Activated B cell treated with CpG ODN at 0.5 μM for 24 hours (primary cell): Measurements from ENCODE around the gene CNTD1. TPM values are rescaled to one million over a fixed set of nuclear protein-coding genes. Genes with fewer than 3 reads are reported as not detected.

Experiments
- ATAC-seq: fragments of 200-7000 bp; cut with Tn5 transposase; one replicate; pipeline ENCODE4 v1.10.0; 2021; ENCODE audit warnings: low read depth, mild to moderate bottlenecking, moderate library complexity
- CTCF ChIA-PET: fragments of 350-600 bp; sonication (Branson Sonifier 250); formaldehyde crosslinking; loops from one replicate; lab custom pipeline; 2021; ENCODE audit warnings: antibody characterized with exemption; lab: Charles Lee
- POLR2A ChIA-PET: fragments of 350-600 bp; sonication (Branson Sonifier 250); formaldehyde crosslinking; loops from one replicate; lab custom pipeline; 2021; ENCODE audit warnings: antibody characterized with exemption; lab: Charles Lee
- DNase-seq: peaks from one replicate; pipeline ENCODE4 v3.0.0; 2022
- H3K27ac Mint-ChIP-seq: one replicate; pipeline ENCODE4 v1.8.0; 2020; ENCODE audit warnings: mixed read lengths
- H3K27me3 Mint-ChIP-seq: one replicate; pipeline ENCODE4 v1.8.0; 2021; ENCODE audit warnings: mixed read lengths
- H3K36me3 Mint-ChIP-seq: one replicate; pipeline ENCODE4 v1.8.0; 2021; ENCODE audit warnings: low read depth, mixed read lengths
- H3K4me1 Mint-ChIP-seq: one replicate; pipeline ENCODE4 v1.8.0; 2021; ENCODE audit warnings: mixed read lengths
- H3K4me3 Mint-ChIP-seq: one replicate; pipeline ENCODE4 v1.8.0; 2020; ENCODE audit warnings: mild to moderate bottlenecking, mixed read lengths
- H3K9me3 Mint-ChIP-seq: one replicate; pipeline ENCODE4 v1.8.0; 2020; ENCODE audit warnings: mixed read lengths
- intact Hi-C: fragments of 100-400 bp; cut with micrococcal nuclease; formaldehyde crosslinking; loops from one replicate; pipeline ENCODE4 v1.15.1; 2024
- total RNA-seq: library from RNA; stranded (reverse); gene quantifications from 2 replicates; pipeline ENCODE4 v1.2.3, GENCODE V29; 2022
- TF ChIP-seq, protein P1 (sequence below): fragments of 200-600 bp; IDR thresholded peaks from one replicate; pipeline ENCODE4 v1.8.0; 2022; ENCODE audit warnings: antibody characterized with exemption, mild to moderate bottlenecking

Gene CNTD1
- total RNA-seq, 1 donor from 2014 or later = not detected

DNA sequence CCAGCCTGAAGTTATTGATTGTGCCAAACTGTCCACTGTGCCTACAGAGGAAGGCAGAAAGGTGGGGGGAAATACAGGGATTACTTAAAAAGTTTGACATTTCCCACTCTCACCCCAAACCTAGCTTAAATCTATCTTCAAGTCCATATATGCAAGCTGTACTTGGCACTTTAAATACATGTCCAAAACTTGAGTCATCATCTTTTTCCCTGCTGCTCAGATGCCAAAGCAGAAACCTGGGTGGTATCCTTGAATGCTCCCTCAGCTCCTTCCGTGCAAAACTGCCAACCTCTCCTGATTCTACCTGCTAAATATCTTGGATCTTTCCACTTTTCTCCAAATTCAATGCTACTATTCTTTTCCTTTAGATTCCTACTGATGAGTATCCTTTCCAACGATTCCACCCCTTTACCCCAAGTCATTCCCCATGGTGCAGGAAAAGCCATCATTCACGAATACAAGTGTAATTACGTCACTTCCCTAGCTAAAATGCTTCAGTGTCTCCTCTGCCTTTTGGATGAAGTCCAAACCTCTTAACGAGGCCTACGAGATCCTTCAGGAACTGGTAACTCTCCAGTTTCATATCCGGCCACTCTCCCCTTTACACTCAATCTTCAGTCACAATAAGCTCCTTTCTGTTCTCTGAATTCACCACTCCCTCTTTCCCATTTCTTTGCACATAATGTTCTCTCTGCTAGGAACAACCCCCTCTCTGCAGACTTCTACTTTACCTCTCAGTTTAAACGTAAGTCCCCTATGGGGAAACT lies 16.2 kb downstream of the CNTD1 start:
- Mint-ChIP-seq H3K27me3 (no peaks in the 10 kb centered on the region), H3K27ac (no peak overlapping the region), H3K36me3 (peaks cover 86% of the 10 kb centered on the region), H3K9me3 (no peaks in the 10 kb centered on the region), H3K4me1 (no peaks in the 10 kb centered on the region), H3K4me3 (no peak overlapping the region)
- intact Hi-C loops = no loop called here
- ChIA-PET POLR2A (interaction anchor here (0.6 to 2.9 kb wide), 3 partner anchors 9 to 282 kb away, joined by 3 to 11 read pairs (median 5); partner anchors contain the start of genes BECN1 and PSME3), CTCF (no interaction called here)
- no peak for DNase-seq
- no peak for ATAC-seq
- TF ChIP-seq, protein P1, sequence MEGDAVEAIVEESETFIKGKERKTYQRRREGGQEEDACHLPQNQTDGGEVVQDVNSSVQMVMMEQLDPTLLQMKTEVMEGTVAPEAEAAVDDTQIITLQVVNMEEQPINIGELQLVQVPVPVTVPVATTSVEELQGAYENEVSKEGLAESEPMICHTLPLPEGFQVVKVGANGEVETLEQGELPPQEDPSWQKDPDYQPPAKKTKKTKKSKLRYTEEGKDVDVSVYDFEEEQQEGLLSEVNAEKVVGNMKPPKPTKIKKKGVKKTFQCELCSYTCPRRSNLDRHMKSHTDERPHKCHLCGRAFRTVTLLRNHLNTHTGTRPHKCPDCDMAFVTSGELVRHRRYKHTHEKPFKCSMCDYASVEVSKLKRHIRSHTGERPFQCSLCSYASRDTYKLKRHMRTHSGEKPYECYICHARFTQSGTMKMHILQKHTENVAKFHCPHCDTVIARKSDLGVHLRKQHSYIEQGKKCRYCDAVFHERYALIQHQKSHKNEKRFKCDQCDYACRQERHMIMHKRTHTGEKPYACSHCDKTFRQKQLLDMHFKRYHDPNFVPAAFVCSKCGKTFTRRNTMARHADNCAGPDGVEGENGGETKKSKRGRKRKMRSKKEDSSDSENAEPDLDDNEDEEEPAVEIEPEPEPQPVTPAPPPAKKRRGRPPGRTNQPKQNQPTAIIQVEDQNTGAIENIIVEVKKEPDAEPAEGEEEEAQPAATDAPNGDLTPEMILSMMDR = no peak

DNA sequence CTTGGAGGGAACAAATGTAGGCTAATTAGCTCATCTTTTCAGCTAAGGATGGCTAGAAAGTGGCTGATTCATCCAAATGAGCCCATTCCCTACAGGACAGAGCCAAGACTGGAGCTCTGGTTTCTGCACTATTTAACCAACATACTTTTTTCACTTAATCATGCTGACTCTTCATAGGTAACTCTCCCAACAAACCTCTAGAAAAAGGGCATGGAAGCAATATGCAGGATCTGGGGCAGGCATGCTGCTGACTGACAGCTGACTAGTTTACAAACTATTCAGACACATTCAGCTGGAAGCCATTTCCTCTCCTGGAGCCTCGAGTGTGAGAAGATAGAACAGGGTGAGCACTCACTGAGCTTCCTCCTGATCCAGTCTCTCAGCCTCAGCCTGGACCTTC lies 19.2 kb downstream of the CNTD1 start:
- Mint-ChIP-seq H3K4me1 (peaks cover 7% of the 10 kb centered on the region), H3K27ac (no peak overlapping the region), H3K27me3 (no peaks in the 10 kb centered on the region), H3K36me3 (peaks cover 86% of the 10 kb centered on the region), H3K9me3 (no peaks in the 10 kb centered on the region), H3K4me3 (no peak overlapping the region)
- ChIA-PET POLR2A (interaction anchor here (0.5 to 9.2 kb wide), 3 partner anchors 16 to 76 kb away, joined by 3 to 115 read pairs (median 3); partner anchors contain the start of genes CNTD1, COA3 and PSME3), CTCF (interaction anchor here (2.4 to 5.9 kb wide), 2 partner anchors 15 to 16 kb away, joined by 10 to 27 read pairs; partner anchors contain the start of gene PSME3)
- TF ChIP-seq, protein P1 = no peak
- intact Hi-C loops = no loop called here
- DNase-seq = no peak
- ATAC-seq = no peak

- H3K9me3 Mint-ChIP-seq = no peaks in the 10 kb centered on the region
Observed at GRCh38 chr17:42818379-42818778, 19.7 kb downstream of the CNTD1 start.

DNA sequence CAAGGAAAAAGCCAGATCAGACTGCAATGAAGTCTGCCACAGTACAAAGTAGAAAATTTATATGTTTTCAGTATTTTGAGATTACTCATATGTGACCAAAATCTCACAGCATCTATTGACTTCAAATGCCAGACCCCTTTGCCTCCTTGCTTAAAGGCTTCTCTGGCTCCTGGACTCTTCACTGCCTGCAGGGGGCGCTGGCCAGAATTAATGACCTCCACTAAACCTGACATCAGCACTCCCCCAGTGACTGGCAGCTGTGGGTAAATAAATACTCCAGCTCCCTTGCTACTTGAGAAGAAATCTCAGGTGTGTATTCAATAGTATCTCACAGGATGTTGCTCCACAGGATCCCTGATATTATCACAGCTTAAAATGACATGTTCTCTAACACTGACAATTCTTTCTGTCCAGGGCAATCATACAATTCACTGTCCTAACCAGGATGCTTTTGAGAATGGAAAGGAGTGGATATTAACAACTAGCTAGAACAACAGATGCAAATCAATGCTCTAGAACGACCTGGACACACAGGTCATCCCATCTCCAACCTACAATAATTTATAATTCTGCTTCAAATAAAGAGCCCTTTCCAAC lies 21.4 kb downstream of the CNTD1 start:
- peaks cover 73% of the 10 kb centered on the region for H3K36me3 Mint-ChIP-seq
- ChIA-PET POLR2A (interaction anchor here (0.7 to 9.2 kb wide), 5 partner anchors 14 to 549 kb away, joined by 3 to 115 read pairs (median 3); partner anchors contain the start of genes CNTD1, COA3 and PSME3), CTCF (interaction anchor here (0.7 to 5.9 kb wide), 4 partner anchors 14 to 379 kb away, joined by 3 to 27 read pairs (median 10); partner anchors contain the start of genes PSME3 and RPL27)
- H3K9me3 Mint-ChIP-seq = no peaks in the 10 kb centered on the region
- no peaks in the 10 kb centered on the region for H3K27me3 Mint-ChIP-seq
- intact Hi-C loops = loop anchor here (1.0 to 5.0 kb wide), 4 partner anchors 78 to 143 kb away; partner anchors contain the start of gene PLEKHH3
- ATAC-seq = peak; percentile 20
- peak; percentile 43 for DNase-seq
- TF ChIP-seq, protein P1 = no peak
- no peak overlapping the region for H3K27ac Mint-ChIP-seq
- peak overlapping the region; percentile 28 for H3K4me3 Mint-ChIP-seq
- peaks cover 21% of the 10 kb centered on the region for H3K4me1 Mint-ChIP-seq

More at GRCh38 chr17:42818379-42818778, 19.7 kb downstream of the CNTD1 start:
- no peak for DNase-seq
- CTCF ChIA-PET = interaction anchor here (2.4 to 5.9 kb wide), 3 partner anchors 15 to 180 kb away, joined by 9 to 27 read pairs (median 10); partner anchors contain the start of genes PSME3 and RPL27
- no peak overlapping the region for H3K4me3 Mint-ChIP-seq
- no peaks in the 10 kb centered on the region for H3K27me3 Mint-ChIP-seq
- ATAC-seq = no peak
- H3K4me1 Mint-ChIP-seq = peaks cover 11% of the 10 kb centered on the region
- H3K36me3 Mint-ChIP-seq = peaks cover 85% of the 10 kb centered on the region
- POLR2A ChIA-PET = interaction anchor here (0.5 to 9.2 kb wide), 3 partner anchors 15 to 96 kb away, joined by 3 to 115 read pairs (median 10); partner anchors contain the start of gene PSME3
- no peak overlapping the region for H3K27ac Mint-ChIP-seq
- intact Hi-C loops = no loop called here
- TF ChIP-seq, protein P1 = no peak
